ENCODE measurements around the gene TOMM20.

DNA sequence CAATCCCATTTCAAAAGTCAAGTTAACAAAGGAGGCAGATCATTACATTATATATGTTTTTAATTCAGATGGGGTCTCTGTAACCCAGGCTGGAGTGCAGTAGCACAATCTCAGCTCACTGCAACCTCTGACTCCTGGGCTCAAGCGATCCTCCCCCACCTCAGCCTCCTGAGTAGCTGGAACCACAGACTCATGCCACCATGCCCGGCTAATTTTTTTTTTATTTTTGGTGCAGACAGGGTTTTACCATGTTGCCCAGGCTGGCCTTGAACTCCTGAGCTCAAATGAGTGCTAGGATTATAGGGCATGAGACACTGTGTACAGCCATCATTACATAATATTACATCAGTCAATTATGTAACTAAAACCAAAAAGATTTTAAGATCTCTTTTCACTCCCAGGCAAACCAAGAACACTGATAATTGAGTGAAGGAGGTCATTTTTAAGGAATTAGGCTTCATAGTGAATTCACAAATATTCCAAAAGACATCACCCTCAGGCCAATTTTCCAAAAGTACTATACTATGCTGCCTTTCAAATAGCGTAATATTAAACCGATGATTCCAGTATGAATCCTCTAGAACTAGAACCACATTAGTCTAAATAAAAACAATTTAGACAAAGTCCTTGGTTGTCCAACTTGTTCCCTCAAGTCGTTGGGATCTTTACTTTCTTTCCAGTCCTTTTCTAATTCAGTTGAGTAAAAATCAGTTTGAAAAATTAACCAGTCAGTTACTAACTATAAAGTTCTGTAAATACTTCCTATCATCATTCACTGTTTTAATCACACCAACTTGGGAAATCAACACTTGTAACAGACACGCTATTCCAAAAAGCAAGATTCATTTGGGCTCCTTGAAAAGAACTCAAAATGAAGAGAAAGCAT, 16.1 kb downstream of the TOMM20 start:
- no peak for TF ChIP-seq POLR2AphosphoS5 (IDR thresholded peaks at IDR 0.05; ENCODE audit: borderline replicate concordance, low read depth, low read length)
- TF ChIP-seq EZH2 (IDR thresholded peaks at IDR 0.05), result no peak

All from SK-N-MC (cell line).